NCI-H1694 (cell line): ENCODE results near the gene PTAR1.

Experiments
- DNase-seq: peaks from one replicate; lab custom pipeline; 2025; lab: John Stamatoyannopoulos, UW

The PTAR1 gene

GRCh38 chr9:69750085-69750484 lies 9.7 kb downstream of the PTAR1 start:
- no peak for DNase-seq

GRCh38 chr9:69748304-69748703 lies 11.5 kb downstream of the PTAR1 start:
- no peak for DNase-seq

GRCh38 chr9:69746859-69747560 lies 12.8 kb downstream of the PTAR1 start:
- DNase-seq: no peak

GRCh38 chr9:69745716-69746437 lies 13.9 kb downstream of the PTAR1 start:
- DNase-seq: no peak

GRCh38 chr9:69744688-69745380 lies 15.0 kb downstream of the PTAR1 start:
- DNase-seq: no peak

GRCh38 chr9:69743930-69744329 lies 15.9 kb downstream of the PTAR1 start:
- no peak for DNase-seq

GRCh38 chr9:69740872-69741505 lies 18.8 kb downstream of the PTAR1 start:
- DNase-seq: no peak

- no peak for DNase-seq
Observed at GRCh38 chr9:69731348-69731747, 28.5 kb downstream of the PTAR1 start.

- DNase-seq: no peak
Observed at GRCh38 chr9:69719983-69720382, 39.8 kb downstream of the PTAR1 start.

- DNase-seq: no peak
Observed at GRCh38 chr9:69719367-69719766, 40.4 kb downstream of the PTAR1 start.

- no peak for DNase-seq
Observed at GRCh38 chr9:69718218-69718617, 41.6 kb downstream of the PTAR1 start.

GRCh38 chr9:69715825-69716224 lies 44.0 kb downstream of the PTAR1 start:
- DNase-seq: no peak

GRCh38 chr9:69715096-69715495 lies 44.7 kb downstream of the PTAR1 start:
- no peak for DNase-seq

GRCh38 chr9:69697475-69697874 lies 62.3 kb downstream of the PTAR1 start:
- DNase-seq: no peak

GRCh38 chr9:69696802-69697201 lies 63.0 kb downstream of the PTAR1 start:
- DNase-seq: no peak

- DNase-seq: no peak
Observed at GRCh38 chr9:69689991-69690538, 69.7 kb downstream of the PTAR1 start.

GRCh38 chr9:69683927-69684326 lies 75.9 kb downstream of the PTAR1 start:
- DNase-seq: no peak

- no peak for DNase-seq
Observed at GRCh38 chr9:69678843-69679538, 80.8 kb downstream of the PTAR1 start.

GRCh38 chr9:69677931-69678330 lies 81.9 kb downstream of the PTAR1 start:
- DNase-seq: no peak

GRCh38 chr9:69675563-69675962 lies 84.2 kb downstream of the PTAR1 start:
- DNase-seq: no peak

- no peak for DNase-seq
Observed at GRCh38 chr9:69674716-69675438, 84.9 kb downstream of the PTAR1 start.
